Stimulated activated CD4-positive, alpha-beta T cell treated with anti-CD3 and anti-CD28 coated beads, Interleukin-15, amount 100 ng/mL, for 24 hours (primary cell): ENCODE results near the gene CARD8.
A peak's percentile ranks its signal among the peaks of the same experiment; 100 is the strongest.

ENCODE experiments used
- DNase-seq: peaks from one replicate; pipeline ENCODE4 v3.0.0-alpha.2; 2020

The CARD8 gene

GRCh38 chr19:48203794-48204628, 51.7 kb downstream of the CARD8 start:
- DNase-seq, result peak; percentile 96

- DNase-seq, result peak; percentile 42
These were observed 52.4 kb downstream of the CARD8 start for GRCh38 chr19:48203222-48203793.

- DNase-seq, result no peak
These were observed 58.6 kb downstream of the CARD8 start for GRCh38 chr19:48196933-48197665.

- DNase-seq, result no peak
These were observed 59.4 kb downstream of the CARD8 start for GRCh38 chr19:48196321-48196763.

GRCh38 chr19:48194844-48195830, 60.6 kb downstream of the CARD8 start:
- no peak for DNase-seq

GRCh38 chr19:48194041-48194843, 61.5 kb downstream of the CARD8 start:
- peak; percentile 48 for DNase-seq

- no peak for DNase-seq
These were observed 63.0 kb downstream of the CARD8 start for GRCh38 chr19:48192750-48193149.

GRCh38 chr19:48190885-48191284, 64.8 kb downstream of the CARD8 start:
- no peak for DNase-seq

GRCh38 chr19:48190288-48190884, 65.3 kb downstream of the CARD8 start:
- peak; percentile 57 for DNase-seq

GRCh38 chr19:48186541-48186991, 69.1 kb downstream of the CARD8 start:
- DNase-seq, result no peak

GRCh38 chr19:48186015-48186414, 69.7 kb downstream of the CARD8 start:
- DNase-seq, result no peak

GRCh38 chr19:48183356-48183755, 72.4 kb downstream of the CARD8 start:
- no peak for DNase-seq

- DNase-seq, result no peak
These were observed 73.3 kb downstream of the CARD8 start for GRCh38 chr19:48182434-48182833.

- DNase-seq, result no peak
These were observed 74.2 kb downstream of the CARD8 start for GRCh38 chr19:48181505-48181904.

- DNase-seq, result no peak
These were observed 79.5 kb downstream of the CARD8 start for GRCh38 chr19:48176226-48176625.

- DNase-seq, result no peak
These were observed 80.1 kb downstream of the CARD8 start for GRCh38 chr19:48175578-48175977.

GRCh38 chr19:48174445-48175030, 81.2 kb downstream of the CARD8 start:
- DNase-seq, result no peak

GRCh38 chr19:48171710-48172109, 84.0 kb downstream of the CARD8 start:
- no peak for DNase-seq

- no peak for DNase-seq
These were observed 84.8 kb downstream of the CARD8 start for GRCh38 chr19:48170817-48171347.
